SK-N-DZ (cell line): ENCODE measurements around the gene HBEGF.

Source experiments
- DNase-seq: peaks from one replicate; pipeline ENCODE4 v3.0.0-alpha.2; 2015; ENCODE audit warnings: low spot score

Gene HBEGF

GRCh38 chr5:140337880-140338279, 8.5 kb downstream of the HBEGF start:
- no peak for DNase-seq

- DNase-seq, result no peak
These were observed 10.0 kb downstream of the HBEGF start for GRCh38 chr5:140336388-140336787.

- no peak for DNase-seq
These were observed 14.8 kb downstream of the HBEGF start for GRCh38 chr5:140331638-140332037.

DNA sequence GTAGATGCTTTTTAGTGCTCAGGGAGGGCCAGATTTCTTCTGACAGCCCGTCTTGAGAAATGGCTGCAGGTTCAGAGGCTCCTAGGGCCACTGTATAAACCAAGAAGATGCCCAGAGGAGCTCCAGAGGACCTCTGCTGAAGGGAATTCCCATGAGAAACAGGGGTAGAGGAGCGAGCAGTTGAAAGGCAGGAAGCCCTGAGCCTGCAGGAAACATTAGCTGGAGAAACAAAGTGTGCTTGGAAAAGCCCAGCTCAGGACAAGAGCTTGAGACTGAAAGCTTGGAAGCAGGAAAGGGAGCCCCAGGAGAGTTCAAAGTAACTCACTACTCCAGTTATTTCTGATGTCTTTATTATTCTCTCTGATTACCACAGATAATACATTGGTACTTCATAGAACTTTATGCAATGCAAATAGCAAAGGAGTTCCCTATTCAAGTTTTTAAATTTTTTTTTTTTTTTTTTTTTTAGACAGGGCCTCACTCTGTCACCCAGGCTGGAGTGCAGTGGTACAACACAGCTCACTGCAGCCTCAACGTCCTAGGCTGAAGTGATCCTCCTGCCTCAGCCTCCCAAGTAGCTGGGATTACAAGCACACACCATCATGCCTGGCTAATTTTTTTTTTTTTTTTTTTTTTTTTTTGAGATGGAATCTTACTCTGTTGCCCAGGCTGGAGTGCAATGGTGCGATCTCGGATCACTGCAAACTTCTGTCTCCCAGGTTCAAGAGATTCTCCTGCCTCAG, 16.5 kb downstream of the HBEGF start:
- DNase-seq, result no peak

DNA sequence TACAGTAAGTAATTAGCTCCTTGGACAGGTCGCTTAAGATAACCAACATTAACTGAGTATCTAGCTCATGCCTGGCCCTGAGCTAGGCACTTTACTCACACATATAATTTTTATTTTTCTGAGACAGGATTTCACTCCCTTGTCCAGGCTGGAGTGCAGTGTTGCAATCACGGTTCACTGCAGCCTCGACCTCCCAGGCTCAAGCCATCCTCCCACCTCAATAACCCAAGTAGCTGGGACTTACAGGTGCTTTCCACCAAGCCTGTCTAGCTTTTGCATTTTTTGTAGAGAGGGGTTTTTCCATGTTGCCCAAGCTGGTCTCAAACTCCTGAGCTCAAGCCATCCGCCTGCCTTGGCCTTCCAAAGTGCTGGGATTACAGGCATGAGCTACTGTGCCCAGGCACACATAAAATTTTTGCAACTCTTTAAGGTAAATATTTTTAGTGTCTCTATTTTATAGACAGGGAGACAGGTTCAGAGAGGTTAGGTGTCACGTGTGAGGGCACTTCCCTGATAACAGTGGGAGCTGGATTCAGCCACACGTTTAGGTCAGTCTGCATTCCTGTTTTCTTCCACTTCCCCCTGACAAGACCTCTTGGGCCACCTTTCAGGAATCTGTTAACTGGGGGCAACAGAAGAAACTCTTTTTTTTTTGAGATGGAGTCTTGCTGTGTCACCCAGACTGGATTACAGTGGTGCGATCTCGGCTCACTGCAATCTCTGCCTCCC, 18.2 kb downstream of the HBEGF start:
- DNase-seq, result no peak

DNA sequence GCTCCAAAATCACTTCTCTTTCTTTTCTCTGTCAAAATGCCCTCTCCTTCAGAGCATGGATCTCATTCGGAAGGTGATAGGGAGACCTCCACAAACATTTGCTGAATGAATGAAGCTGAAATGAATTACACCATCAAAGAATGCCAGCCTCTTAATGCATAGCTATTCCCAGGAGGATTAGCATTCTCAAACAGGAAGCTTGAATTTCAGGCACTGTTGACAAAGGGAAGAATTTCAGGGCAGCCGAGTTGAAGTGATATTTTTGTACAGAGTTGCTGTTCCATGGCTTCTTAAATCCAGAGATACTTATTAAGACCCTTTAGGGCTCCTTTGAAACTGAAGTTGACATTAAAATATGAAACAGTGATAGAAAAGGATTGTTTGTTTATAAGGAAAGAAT, 18.8 kb downstream of the HBEGF start:
- no peak for DNase-seq

- DNase-seq, result no peak
These were observed 20.9 kb downstream of the HBEGF start for GRCh38 chr5:140325486-140325885.

DNA sequence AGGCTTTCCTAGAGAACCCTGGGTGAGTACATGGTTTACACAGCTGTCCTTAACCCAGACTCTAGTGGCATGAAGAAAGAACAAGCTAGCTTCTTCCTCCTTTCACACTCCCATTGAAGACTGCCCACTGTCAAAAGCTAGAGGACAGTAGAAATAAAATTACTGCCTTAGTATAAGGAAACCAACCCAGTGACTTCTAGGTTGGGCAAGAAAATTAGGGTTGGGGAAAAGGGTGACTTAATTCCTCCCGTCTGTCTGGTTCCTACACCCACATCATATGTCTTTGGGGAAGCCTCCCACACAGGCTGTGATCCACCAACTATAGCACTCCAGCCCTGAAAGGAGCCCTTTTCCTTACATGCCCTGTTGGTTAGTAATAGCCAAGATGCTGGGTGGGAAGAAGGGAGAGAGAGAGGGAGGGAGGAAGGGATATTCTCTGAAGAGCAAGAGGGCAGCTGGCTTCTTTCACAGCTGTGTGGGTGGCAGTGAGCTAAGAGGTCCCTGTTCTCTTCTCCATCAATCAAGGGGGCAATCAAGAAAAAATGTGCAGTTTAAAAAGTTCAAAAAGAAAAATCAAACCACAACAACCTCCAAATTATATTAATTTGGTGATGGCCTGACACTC, 21.7 kb downstream of the HBEGF start:
- no peak for DNase-seq

DNA sequence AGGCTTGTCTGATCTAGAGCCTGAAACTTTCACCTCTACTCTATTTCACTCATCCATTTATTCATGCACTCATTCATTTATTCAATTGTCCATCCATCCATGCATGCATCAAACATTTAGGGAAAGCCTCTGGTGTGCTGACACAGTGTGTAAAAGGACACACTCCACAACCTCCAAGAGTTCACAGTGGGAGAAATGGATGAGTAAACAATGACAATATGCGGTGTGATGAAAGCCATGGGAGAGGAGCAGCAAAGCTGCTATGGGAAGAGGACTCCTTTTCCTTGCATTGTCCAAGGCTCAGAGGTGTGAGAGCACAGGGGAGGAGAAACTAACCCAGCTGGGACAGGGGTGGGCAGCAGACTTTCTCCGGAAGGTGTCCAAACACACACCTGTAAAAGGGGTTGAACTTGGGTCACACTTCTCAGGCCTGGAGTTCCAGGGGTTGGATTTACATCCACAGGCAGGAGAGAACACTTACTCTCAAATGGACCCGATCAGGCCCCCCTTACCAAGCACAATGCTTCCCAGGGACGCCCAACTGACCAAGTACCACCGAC, 22.3 kb downstream of the HBEGF start:
- no peak for DNase-seq

DNA sequence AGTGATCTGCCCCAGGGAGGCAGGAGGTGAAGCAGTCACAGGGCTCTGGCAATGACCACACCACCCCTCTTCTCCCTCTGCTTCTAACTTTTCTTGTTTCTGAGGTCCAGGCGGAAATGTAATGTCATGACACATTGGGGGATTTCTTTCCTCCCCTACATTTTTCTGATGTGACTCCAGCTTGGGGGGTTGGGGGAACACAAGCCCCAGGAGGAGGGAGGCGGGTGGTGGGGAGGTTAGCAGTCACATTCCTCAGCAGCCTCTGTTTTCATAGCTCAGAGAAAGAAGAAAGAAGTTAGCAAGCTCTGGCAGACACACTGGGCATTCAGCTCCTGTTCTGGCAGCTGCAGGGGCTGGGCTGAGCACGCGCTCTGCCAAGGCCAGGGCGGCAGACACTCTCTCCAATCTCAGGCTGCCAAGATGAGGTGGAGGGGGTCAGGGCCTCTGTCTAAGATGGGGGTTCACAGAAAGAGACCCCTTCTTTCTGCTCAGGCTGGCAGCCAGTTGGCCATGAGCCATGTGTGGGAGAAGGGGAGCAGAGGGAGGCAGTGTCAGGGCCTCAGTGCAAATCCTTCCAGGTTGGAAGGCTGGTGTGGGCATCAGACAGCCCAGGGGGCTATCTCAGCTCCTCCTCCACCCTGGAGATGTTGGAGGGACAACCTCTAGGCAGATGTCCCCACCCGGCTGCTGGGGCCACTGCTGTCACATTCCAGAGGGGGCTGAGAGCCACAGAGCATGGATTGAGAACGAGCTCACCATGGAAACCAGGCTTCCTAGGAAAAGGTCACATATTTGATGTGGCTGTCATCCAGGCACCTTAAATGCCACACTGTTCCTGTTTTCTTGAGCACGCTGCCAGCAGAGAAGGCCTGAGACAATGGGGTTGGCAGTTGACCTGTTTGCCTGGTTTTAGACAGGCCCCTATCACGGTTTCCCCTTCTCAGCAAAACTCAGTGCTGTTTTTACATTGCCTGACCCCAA, 23.4 kb downstream of the HBEGF start:
- DNase-seq, result no peak

- DNase-seq, result no peak
These were observed 24.6 kb downstream of the HBEGF start for GRCh38 chr5:140321796-140322195.

DNA sequence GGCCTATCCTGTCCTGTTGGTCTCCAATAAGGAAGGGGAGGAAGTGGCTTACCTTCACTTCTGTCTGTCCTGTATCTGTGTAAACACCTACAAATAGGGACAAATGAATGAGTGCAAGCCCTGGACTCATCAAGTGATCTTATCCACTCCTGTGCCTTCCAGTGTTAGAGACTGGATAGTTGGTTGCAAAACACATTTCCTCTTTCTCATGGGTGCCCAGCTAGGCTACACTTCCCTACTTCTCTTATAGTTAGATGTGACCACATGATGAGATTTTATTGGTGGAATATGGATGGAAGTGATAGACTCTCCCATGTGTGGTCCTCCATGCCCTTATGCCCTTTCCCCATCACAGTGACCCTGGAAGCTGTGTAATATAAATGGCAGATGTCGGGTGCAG, 26.6 kb downstream of the HBEGF start:
- DNase-seq, result no peak

- no peak for DNase-seq
These were observed 27.6 kb downstream of the HBEGF start for GRCh38 chr5:140318792-140319191.

DNA sequence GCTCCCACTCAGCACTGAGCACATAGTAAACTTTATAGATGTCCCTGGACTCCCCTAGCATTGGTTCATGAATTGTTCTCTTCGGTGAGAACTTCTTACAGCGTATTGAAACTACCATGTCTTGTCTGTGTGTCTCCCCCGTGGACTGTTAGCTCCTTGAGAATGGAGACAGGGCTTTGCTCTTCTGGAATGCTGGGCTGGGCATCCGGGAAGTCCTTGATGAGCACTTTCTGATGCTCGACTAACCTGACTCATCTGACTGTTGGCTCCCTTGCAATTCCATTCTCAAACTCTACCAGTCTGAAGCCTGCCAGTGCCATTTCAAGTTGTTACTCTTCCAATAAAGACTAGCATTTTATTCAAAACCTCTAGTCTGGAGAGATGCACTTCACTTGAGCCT, 28.5 kb downstream of the HBEGF start:
- no peak for DNase-seq

DNA sequence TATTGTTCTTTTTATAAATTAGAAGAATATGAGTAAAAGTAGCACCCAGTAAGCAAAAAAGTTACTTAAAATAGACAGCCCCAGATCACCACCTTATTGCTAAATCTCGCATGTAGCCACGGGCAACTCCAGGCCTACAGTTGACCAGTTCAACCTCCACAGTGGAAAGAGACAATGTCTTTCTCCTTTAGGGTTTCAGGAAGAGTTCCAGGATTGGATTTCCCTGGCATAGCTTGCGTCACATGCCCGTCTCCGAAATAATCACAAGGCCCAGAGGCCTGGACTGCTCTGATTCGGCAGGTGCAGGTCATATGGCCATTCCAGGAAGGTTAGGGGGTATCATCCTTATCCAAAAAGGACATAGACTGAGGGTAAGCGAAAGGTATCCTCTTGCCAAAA, 33.6 kb downstream of the HBEGF start:
- DNase-seq, result no peak

GRCh38 chr5:140312067-140312790, 34.2 kb downstream of the HBEGF start:
- no peak for DNase-seq

DNA sequence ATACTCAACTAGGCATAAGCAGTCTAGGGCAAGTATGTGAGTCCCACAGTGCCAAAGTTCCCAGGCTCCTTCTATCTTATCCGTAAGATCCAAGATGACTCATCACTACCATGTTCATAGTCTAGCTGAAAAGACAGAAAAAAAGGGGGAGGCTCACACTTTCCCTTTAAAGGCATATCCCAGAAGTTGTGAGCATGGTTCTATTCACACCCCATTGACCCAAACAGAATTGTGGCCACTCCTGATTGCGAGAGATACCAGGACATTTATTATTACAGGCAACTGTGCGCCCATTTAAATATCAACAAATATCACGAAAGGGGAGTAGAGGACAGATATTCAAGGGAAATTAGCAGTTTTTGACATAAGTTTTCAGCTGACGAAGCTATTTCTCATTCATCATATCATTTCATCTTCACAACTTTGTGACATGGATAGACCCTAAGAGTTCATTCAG, 35.4 kb downstream of the HBEGF start:
- no peak for DNase-seq

DNA sequence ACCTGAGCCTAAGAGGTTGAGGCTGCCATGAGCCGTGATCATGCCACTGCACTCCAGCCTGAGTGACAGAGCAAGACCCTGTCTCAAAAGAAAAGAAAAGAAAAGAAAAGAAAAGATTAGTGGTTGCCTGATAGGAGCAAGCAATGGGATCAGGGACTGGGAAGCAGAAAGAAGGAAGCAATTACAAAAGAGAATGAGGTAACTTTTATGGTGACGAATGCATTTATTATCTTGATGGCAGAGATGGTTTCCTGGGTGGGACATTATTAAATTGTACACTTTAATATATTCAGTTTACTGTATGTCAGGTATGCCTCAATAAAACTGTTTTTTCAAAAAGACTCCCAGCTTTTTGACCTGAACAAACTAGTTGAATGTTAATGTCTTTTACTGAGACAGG, 36.0 kb downstream of the HBEGF start:
- DNase-seq, result no peak

DNA sequence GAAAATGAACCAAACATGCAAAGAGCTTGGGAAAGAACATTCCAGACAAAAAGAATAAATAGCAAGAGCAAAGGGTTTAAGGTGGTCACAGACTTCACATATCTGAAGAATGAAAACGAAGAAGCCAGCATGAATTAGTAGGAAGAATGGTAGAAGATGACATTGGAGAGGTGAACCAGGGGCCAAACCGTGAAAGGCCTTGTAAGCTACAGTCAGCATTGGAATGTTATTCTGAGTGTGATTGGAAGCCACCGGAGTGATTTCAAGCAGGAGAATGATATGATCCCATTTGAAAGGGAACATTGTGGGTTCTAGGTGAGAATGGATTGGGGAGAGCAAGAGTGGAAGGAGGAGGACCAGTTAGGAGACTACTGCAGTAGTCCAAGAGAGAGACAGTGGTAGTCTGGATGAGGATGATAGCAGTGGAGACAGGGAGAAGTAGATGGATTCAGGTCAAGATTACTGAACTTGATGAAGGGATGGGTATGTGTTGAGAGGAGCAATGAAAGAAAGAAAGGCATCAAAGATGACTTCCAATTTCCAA, 36.6 kb downstream of the HBEGF start:
- no peak for DNase-seq

DNA sequence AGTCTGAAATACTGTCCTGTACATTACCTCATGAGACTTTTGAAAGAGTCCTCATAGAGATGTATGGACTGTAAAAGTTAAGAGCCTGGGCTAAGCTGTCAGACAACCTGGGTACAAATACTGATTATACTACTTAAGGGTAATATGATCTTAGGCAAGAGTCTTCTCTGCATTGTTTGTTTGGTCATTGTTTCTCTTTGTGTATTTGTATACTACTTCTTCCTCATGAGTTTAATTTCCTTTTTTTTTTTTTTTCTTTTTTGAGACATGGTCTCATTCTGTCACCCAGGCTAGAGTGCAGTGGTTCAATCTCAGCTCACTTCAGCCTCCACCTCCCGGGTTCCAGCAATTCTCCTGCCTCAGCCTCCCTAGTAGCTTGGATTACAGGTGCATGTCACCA, 40.9 kb downstream of the HBEGF start:
- DNase-seq, result no peak
